ENCODE data around the gene ZCCHC10.
"Not testable (repeated sequence)": the region's sequence is repeated elsewhere in the genome, so short reads cannot be mapped to it uniquely, and the experiment has no call there.

Gene ZCCHC10

GRCh38 chr5:133025804-133026663, at the start of gene ZCCHC10:
Gene ZCCHC10, minus strand, starts transcription at chr5:133026549. Its CDS starts 12 bp downstream, at chr5:133026537.
- peak; percentile 88 for DNase-seq

GRCh38 chr5:133075572-133076536, 49.5 kb upstream of the ZCCHC10 start:
- DNase-seq, result peak; percentile 7

DNA sequence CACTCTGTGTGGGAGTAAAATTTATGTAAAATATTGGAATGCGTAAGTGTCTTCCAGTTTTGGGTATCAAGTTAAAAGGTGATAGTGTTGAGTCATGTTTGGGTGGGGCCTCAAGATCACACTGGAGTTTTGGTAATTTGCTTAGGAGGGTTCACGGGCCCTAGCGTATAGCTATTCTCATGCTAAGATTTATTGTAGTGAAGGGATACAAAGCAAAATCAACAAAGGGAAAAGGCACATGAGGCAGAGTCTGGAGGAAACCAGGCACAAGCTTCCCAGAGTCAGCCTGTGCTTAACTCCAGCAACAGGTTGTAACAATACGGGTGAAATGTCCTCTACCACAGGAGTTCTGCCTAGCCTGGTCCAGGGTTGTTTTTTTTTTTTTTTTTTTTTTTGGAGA, 45.7 kb upstream of the ZCCHC10 start:
- no peak for DNase-seq

GRCh38 chr5:133066045-133066444, 39.7 kb upstream of the ZCCHC10 start:
- no peak for DNase-seq

- DNase-seq, result no peak
These were observed 39.1 kb upstream of the ZCCHC10 start for GRCh38 chr5:133065471-133065870.

GRCh38 chr5:133063965-133064364, 37.6 kb upstream of the ZCCHC10 start:
- DNase-seq, result no peak

GRCh38 chr5:133062276-133062675, 35.9 kb upstream of the ZCCHC10 start:
- no peak for DNase-seq

DNA sequence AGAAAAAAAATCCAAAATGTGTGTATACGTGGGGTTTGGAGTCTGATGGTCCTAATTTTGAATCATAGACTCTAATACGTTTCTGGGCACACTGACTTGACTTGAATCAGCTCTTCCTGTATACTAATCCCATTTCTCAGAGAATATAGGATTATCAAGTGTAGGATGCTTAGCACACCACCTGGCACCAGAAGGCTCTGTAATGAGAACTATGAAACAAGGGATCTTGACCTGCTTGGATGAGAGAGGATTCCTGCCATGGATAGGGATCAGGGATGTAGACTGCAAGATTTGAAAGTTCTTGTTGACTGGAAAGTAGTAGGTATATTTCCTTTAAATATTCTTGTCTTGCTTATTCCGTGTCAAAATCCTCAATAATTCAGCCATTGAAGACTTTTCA, 33.3 kb upstream of the ZCCHC10 start:
- DNase-seq, result no peak

GRCh38 chr5:133056891-133057290, 30.5 kb upstream of the ZCCHC10 start:
- no peak for DNase-seq

DNA sequence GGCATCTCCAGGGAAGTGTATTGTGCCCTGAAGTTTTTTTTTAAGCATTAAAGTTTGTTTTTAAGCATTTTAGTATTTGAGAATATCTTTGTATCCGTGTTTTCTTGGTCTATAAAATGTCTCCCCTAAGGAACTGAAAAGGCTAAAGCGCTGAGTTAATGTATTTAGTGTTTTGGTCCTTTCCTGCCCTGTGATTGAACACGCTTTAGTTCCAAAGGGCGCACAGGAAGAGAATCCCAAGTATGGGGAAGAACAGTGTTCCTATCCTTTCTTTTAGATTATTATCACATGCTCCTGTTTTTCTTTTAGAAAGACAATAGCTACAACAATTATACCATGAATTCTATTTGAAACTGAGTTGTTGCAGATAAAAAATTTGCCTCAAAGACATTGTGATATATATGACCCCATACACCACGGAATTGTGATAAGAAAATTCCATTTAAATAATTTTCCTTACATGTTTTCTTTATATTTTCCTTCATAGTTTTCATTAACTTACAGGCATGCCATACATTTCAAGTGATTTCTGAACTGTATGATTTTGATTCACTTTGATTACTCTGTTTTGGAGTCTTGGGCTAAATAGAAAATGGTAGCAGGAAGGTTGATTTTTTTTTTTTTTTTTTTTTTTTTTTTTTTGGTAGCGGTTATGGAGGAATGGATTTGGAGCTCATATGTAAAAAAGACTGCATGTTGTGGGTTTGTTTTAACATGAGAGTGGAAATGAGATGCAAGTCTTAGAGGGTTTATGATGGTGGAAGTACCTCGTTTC, 28.5 kb upstream of the ZCCHC10 start:
- DNase-seq, result no peak

DNA sequence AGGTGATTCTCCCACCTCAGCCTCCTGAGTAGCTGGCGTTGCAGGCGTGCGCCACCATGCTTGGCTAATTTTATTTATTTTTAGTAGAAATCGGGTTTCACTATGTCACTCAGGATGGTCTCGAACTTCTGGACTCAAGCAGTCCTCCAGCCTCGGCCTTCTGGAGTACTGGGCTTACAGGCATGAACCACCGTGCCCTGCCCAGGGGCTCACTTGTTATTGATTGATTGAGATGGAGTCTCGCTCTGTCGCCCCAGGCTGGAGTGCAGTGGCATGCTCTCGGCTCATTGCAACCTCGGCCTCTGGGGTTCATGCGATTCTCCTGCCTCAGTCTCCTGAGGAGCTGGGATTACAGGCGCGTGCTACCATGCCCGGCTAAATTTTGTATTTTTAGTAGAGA, 27.1 kb upstream of the ZCCHC10 start:
- no peak for DNase-seq

DNA sequence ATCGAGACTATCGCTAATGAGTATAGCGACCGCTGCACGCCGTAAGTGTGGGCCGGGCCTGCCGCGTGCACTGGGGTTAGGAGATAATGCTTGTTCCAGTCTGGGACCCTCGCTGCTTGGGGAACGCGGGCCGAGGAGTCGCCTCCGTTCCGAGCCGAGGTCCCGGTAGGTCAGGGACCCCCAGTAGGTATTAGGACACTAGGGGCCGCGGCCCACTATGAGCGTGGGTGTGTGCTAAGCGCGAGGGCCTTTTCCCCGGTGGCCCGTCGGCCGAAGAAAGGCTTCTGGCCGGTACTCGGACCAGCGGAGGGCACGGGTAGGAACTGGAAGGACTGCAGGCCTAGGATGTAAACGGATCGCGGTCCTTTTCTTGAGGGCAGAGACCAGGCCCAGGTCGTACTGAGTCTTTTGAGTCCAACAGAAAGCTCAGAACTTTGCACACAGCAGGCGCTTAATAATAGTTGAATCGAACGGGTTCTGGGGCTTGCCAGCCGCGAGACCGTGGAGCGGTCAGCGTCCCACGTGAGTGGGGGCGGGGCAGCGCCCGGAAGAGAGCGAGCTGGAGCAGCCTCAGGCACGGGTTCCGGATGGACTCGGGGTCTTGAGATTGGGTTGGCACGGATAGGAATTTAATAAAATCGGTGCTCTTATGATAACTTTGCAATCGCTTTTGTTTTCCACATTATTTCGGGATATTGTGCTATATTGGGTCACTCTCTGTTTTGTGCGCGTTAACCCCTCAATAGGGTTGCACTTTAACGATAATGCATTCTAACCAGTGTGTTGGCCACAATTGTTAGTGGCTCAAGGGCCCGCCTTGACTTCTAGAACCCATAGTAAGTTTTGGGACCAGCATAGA, 26.2 kb upstream of the ZCCHC10 start:
- peak; percentile 8 for DNase-seq

DNA sequence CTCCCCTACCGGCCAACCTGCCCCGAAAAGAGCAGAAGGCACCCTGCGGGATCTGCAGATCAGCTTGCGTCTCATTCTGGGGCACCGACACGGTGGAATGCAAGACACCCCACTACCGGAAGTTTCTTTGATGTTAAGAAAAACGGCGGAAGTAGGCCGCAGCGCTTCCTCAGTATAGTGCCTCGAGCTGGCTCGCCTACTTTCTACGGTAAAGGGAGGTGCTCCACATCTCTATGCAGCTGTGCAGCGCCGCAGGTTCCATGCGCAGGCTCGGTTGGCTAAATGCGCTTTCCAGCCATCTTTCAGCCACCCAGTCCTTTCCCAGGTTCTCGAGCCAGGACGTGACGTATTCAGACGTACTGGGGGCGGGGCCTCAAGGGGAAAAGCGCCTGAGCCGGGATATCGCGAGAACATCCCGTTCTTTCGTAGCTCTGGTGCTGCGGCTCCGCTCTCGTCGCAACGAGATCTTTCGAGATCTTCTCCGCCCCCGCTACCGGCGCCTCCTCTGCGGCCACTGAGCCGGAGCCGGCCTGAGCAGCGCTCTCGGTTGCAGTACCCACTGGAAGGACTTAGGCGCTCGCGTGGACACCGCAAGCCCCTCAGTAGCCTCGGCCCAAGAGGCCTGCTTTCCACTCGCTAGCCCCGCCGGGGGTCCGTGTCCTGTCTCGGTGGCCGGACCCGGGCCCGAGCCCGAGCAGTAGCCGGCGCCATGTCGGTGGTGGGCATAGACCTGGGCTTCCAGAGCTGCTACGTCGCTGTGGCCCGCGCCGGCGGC, 25.4 kb upstream of the ZCCHC10 start, which contains the start of gene HSPA4:
Gene HSPA4, plus strand, starts transcription at position 472 of the 775 bp plus-strand sequence. Its CDS starts 238 bp downstream, at position 710.
- DNase-seq, result peak; percentile 97

GRCh38 chr5:133051061-133051541, 24.8 kb upstream of the ZCCHC10 start:
- DNase-seq, result no peak

DNA sequence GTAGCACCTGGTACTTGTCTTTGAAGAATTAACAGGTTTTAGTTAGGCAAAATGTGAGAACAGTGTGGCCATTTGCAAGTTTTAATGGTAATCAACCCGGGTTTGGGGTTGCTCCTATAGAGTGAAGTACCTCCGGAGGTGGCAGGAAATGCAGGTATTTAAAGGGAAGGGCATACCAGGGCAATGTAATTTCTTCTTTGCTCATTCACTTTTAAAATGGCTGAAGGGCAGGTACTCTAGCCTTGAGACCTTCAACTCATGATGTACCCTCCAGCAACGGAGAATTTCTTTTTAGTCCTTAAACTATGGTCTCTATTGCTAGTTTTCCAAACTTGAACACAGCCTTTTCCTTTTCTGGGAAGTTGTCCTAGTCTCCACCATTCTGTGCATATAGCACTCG, 24.2 kb upstream of the ZCCHC10 start:
- no peak for DNase-seq

DNA sequence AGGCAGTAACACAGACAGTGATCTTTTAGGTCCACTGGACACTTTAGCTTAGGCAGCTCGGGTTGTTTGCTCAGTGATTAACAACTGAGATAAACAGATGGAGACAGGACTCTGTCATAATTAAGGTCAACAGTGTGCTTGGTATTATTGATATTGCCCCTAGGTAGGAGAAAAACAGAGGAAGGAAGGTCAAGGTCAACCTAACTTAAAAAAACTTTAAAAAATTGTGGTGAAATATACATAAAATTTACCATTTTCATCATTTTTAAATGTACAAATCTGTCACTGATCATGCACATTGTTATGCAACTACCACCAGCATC, 23.3 kb upstream of the ZCCHC10 start:
- no peak for DNase-seq

DNA sequence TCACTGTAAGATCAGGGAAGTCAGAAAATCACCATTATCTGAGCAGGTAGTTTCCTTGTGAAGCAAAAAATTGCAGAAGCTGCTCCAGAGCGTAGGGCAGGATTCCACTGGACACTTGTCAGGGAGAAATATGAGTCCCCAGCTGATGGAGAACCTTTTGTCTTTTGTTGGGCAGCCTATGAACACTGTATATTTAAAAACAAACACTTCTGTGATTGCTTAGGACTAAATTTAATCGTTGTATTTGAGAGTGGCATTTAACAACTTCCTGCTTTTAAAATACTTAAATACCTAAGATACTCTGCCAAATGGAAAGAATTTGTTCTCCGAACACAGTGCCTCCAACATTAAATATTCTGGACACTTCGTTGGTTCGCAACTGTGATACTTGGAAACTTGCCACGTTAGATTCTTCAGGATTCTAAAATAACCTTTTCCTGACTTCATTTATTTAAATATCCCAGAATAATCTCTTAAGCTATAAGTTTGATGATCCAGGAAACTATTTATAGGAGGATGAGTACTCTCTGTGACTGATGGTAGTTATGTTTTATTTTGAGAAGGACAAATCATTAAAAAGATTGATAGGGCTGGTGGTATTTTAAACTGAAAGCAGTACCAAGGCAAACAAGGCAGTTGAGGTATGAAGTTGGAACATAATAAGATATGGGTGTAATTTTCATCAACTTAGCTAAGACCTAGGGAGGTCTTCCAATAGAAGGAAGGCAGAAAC, 22.8 kb upstream of the ZCCHC10 start:
- peak; percentile 48 for DNase-seq

DNA sequence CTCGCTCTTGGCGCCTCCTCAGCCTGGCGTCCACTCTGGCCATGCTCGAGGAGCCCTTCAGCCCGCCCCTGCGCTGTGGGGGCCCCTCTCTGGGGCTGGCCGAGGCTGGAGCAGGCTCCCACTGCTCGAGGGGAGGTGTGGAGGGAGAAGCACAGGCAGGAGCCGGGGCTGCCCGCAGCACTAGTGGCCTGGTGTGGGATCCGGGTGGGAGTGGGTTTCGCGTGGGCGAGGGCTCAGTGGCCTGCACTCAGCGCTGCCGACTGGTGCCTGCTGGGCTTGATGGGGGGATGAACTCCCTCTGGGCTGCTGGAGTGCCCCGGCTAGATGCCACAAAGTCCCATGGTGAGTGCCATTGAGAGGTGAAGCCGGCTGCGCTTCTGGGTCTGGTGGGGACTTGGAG, 21.1 kb upstream of the ZCCHC10 start:
- no peak for DNase-seq

- not testable (repeated sequence) for DNase-seq
These were observed 20.2 kb upstream of the ZCCHC10 start for GRCh38 chr5:133046560-133046959.

DNA sequence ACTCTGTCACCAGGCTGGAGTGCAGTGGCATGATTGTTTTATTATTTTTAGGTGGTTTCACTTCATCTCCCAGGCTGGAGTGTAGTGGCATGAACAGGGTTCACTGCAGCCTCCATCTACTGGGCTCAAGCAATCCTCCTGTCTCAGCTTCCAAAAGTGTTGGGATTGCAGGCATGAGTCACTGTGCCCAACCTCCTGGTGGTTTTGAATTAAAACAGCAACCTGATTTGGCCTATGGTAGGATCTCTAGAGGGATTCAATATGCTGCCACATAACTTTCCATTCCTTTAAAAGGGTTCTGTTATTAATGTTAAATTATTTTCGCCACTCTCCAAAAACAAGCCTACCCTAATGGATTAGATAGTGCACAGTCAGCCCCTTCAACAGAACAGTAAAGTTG, 15.6 kb upstream of the ZCCHC10 start:
- DNase-seq, result no peak
